ENCODE measurements around the gene ATG4C. TPM values are rescaled to one million over a fixed set of nuclear protein-coding genes. Genes with fewer than 3 reads are reported as not detected.
"Not testable (repeated sequence)": the region's sequence is repeated elsewhere in the genome, so short reads cannot be mapped to it uniquely, and the experiment has no call there.

Gene ATG4C
- total RNA-seq, 3 donors from 2014 or later (not counting 1 experiment from before 2014, with no cell fraction given) = 4.8 to 9.7 (median 6.3) TPM

- Histone ChIP-seq H3K9me3 (ENCODE audit: control insufficient read depth, insufficient read depth, low read length) (no peaks in the 10 kb centered on the region), H3K4me1 (ENCODE audit: control insufficient read depth, insufficient read depth, low read length) (peaks cover 10% of the 10 kb centered on the region), H3K36me3 (ENCODE audit: control insufficient read depth, insufficient read depth, low read length) (no peaks in the 10 kb centered on the region), H3K27ac (ENCODE audit: low read length) (no peak overlapping the region), H3K4me3 (ENCODE audit: low read length) (no peak overlapping the region), H3K27me3 (ENCODE audit: control insufficient read depth, insufficient read depth, low read length) (no peaks in the 10 kb centered on the region)
- Mint-ChIP-seq H3K27me3 (ENCODE audit: low read depth in 2 of 2) (peaks cover 22 to 28% of the 10 kb centered on the region in 2 donors), H3K4me1 (peaks cover 4 to 14% of the 10 kb centered on the region in 2 donors), H3K36me3 (no peaks in the 10 kb centered on the region), H3K27ac (no peak overlapping the region), H3K4me3 (no peak overlapping the region), H3K9me3 (no peaks in the 10 kb centered on the region)
- intact Hi-C loops (cut with micrococcal nuclease) = loop anchor here (10.0 kb wide), 1 partner anchor 97 kb away; the partner anchor contains the start of gene DOCK7
- whole genome bisulfite sequencing (ENCODE audit: insufficient coverage) = 73% methylated on average over 3 of the region's 3 CpGs
- ATAC-seq (no peak), DNase-seq (no peak)
- no peak for TF ChIP-seq CTCF (IDR thresholded peaks at IDR 0.05)
Observed at GRCh38 chr1:62781841-62782543, 1.9 kb upstream of the ATG4C start.

- not testable (repeated sequence) for H3K27ac ChIP-seq (ENCODE audit: low read length); H3K4me3 ChIP-seq (ENCODE audit: low read length); ATAC-seq; H3K36me3 ChIP-seq (ENCODE audit: control insufficient read depth, insufficient read depth, low read length); H3K27ac Mint-ChIP-seq; H3K27me3 ChIP-seq (ENCODE audit: control insufficient read depth, insufficient read depth, low read length); H3K9me3 Mint-ChIP-seq; DNase-seq; H3K4me3 Mint-ChIP-seq; H3K9me3 ChIP-seq (ENCODE audit: control insufficient read depth, insufficient read depth, low read length); H3K36me3 Mint-ChIP-seq
- peaks cover 10% of the 10 kb centered on the region for H3K4me1 ChIP-seq (ENCODE audit: control insufficient read depth, insufficient read depth, low read length)
- Mint-ChIP-seq H3K4me1 (peaks cover 4 to 14% of the 10 kb centered on the region in 2 donors), H3K27me3 (ENCODE audit: low read depth in 2 of 2) (peaks cover 15 to 21% of the 10 kb centered on the region in 2 donors)
- intact Hi-C loops (cut with micrococcal nuclease) = loop anchor here (1.0 to 10.0 kb wide), 2 partner anchors 98 to 346 kb away; partner anchors contain the start of gene DOCK7
- WGBS (ENCODE audit: insufficient coverage) = 95% methylated on average over 20 of the region's 23 CpGs
Observed at GRCh38 chr1:62782544-62783212, 1.3 kb upstream of the ATG4C start.

GRCh38 chr1:62784509-62785365 is 805 bp downstream of the ATG4C start:
- ATAC-seq = no peak
- Mint-ChIP-seq H3K27me3 (ENCODE audit: low read depth in 2 of 2) (peaks cover 4 to 5% of the 10 kb centered on the region in 2 donors), H3K27ac (no peak overlapping the region), H3K36me3 (no peaks in the 10 kb centered on the region), H3K9me3 (no peaks in the 10 kb centered on the region), H3K4me1 (peaks cover 4 to 14% of the 10 kb centered on the region in 2 donors), H3K4me3 (no peak overlapping the region)
- peak overlapping the region; percentile 63 for H3K4me3 ChIP-seq (ENCODE audit: low read length)
- no peaks in the 10 kb centered on the region for H3K36me3 ChIP-seq (ENCODE audit: control insufficient read depth, insufficient read depth, low read length)
- WGBS (ENCODE audit: insufficient coverage) = 38% methylated on average over 5 of the region's 12 CpGs
- H3K9me3 ChIP-seq (ENCODE audit: control insufficient read depth, insufficient read depth, low read length) = no peaks in the 10 kb centered on the region
- peak overlapping the region; percentile 75 for H3K27ac ChIP-seq (ENCODE audit: low read length)
- peak in 1 of 2 donors; percentile 45 for DNase-seq
- peaks cover 10% of the 10 kb centered on the region for H3K4me1 ChIP-seq (ENCODE audit: control insufficient read depth, insufficient read depth, low read length)
- intact Hi-C loops (cut with micrococcal nuclease) = loop anchor here (10.0 kb wide), 1 partner anchor 100 kb away; the partner anchor contains the start of gene DOCK7
- H3K27me3 ChIP-seq (ENCODE audit: control insufficient read depth, insufficient read depth, low read length) = no peaks in the 10 kb centered on the region
- no peak for TF ChIP-seq CTCF (IDR thresholded peaks at IDR 0.05)
